GM23338 (cell line): Measurements from ENCODE around the gene DYSF. TPM values are rescaled to one million over a fixed set of nuclear protein-coding genes. Genes with fewer than 3 reads are reported as not detected.

Experiments
- ATAC-seq: fragments of 200-7000 bp; cut with Tn5 transposase; 3 replicates; pipeline ENCODE4 v1.9.1; 2020
- DNase-seq: peaks from one replicate; pipeline ENCODE4 v3.0.0-alpha.2; 2015; ENCODE audit warnings: low spot score
- H2AFZ ChIP-seq: fragments of 200-600 bp; sonication (generic); 2 replicates; pipeline ENCODE4 v1.8.0; 2016; ENCODE audit warnings: antibody characterized with exemption, mild to moderate bottlenecking, moderate library complexity
- H3F3A ChIP-seq: fragments of 200-600 bp; sonication (generic); replicated peaks from 2 replicates; pipeline ENCODE4 v1.8.0; 2017; ENCODE audit warnings: antibody characterized with exemption, mixed run types, low read depth
- H3K27ac ChIP-seq: fragments of 200-600 bp; sonication (generic); 2 replicates; pipeline ENCODE4 v1.6.1; 2016; ENCODE audit warnings: low read depth
- H3K27me3 ChIP-seq: fragments of 200-600 bp; sonication (generic); 2 replicates; pipeline ENCODE4 v1.8.0; 2016; ENCODE audit warnings: mild to moderate bottlenecking, mixed run types, moderate library complexity; ENCODE audit not compliant: insufficient read depth
- H3K36me3 ChIP-seq: fragments of 200-600 bp; sonication (generic); 2 replicates; pipeline ENCODE4 v1.8.0; 2016; ENCODE audit warnings: mild to moderate bottlenecking; ENCODE audit not compliant: insufficient read depth
- H3K4me1 ChIP-seq: fragments of 200-600 bp; sonication (generic); 2 replicates; pipeline ENCODE4 v1.8.0; 2016; ENCODE audit warnings: mild to moderate bottlenecking, moderate library complexity; ENCODE audit not compliant: insufficient read depth
- H3K4me2 ChIP-seq: fragments of 200-600 bp; sonication (generic); 2 replicates; pipeline ENCODE4 v1.7.1; 2017; ENCODE audit warnings: mixed run types
- H3K4me3 ChIP-seq: fragments of 200-600 bp; sonication (generic); 2 replicates; pipeline ENCODE4 v1.6.1; 2016; ENCODE audit warnings: mixed run types
- H3K79me2 ChIP-seq: fragments of 200-600 bp; sonication (generic); replicated peaks from 2 replicates; pipeline ENCODE4 v1.8.0; 2017; ENCODE audit warnings: mild to moderate bottlenecking; ENCODE audit not compliant: insufficient read depth
- H3K9me2 ChIP-seq: fragments of 200-600 bp; sonication (generic); 2 replicates; pipeline ENCODE4 v1.8.0; 2017; ENCODE audit not compliant: insufficient read depth
- H4K20me1 ChIP-seq: fragments of 200-600 bp; sonication (generic); replicated peaks from 2 replicates; pipeline ENCODE4 v1.8.0; 2017; ENCODE audit warnings: mild to moderate bottlenecking; ENCODE audit not compliant: insufficient read depth
- H3K27ac Mint-ChIP-seq: 2 replicates; pipeline ENCODE4 v1.8.0; 2020; ENCODE audit warnings: inconsistent platforms, mild to moderate bottlenecking, moderate library complexity, mixed read lengths
- H3K27me3 Mint-ChIP-seq: 3 replicates; pipeline ENCODE4 v1.8.0; 2022; ENCODE audit warnings: low read depth, mild to moderate bottlenecking, moderate library complexity, mixed read lengths, inconsistent platforms; ENCODE audit not compliant: insufficient read depth, poor library complexity
- H3K36me3 Mint-ChIP-seq: 3 replicates; pipeline ENCODE4 v1.8.0; 2021; ENCODE audit warnings: low read depth, mild to moderate bottlenecking, inconsistent platforms, moderate library complexity, mixed read lengths
- H3K4me1 Mint-ChIP-seq: 3 replicates; pipeline ENCODE4 v1.8.0; 2020; ENCODE audit warnings: mild to moderate bottlenecking, inconsistent platforms, mixed read lengths
- H3K4me3 Mint-ChIP-seq: 3 replicates; pipeline ENCODE4 v1.8.0; 2021; ENCODE audit warnings: moderate library complexity, mild to moderate bottlenecking, inconsistent platforms, mixed read lengths
- H3K9me3 Mint-ChIP-seq: 3 replicates; pipeline ENCODE4 v1.8.0; 2020; ENCODE audit warnings: moderate library complexity, mild to moderate bottlenecking, inconsistent platforms, mixed read lengths
- EZH2 ChIP-seq: fragments of 200-600 bp; sonication (generic); IDR thresholded peaks from one replicate; pipeline ENCODE4 v1.8.0; 2017; ENCODE audit warnings: antibody characterized with exemption, mild to moderate bottlenecking, low read depth; ENCODE audit not compliant: unreplicated experiment
- EZH2phosphoT487 ChIP-seq: fragments of 200-600 bp; sonication (generic); IDR thresholded peaks from one replicate; pipeline ENCODE4 v1.8.1; 2018; ENCODE audit warnings: antibody characterized with exemption; ENCODE audit not compliant: unreplicated experiment
- JUNB ChIP-seq: IDR thresholded peaks from one replicate; pipeline ENCODE4 v1.6.1; 2016; ENCODE audit warnings: antibody characterized with exemption; ENCODE audit not compliant: unreplicated experiment
- NANOG ChIP-seq: IDR thresholded peaks from 2 replicates; pipeline ENCODE4 v1.6.1; 2016; ENCODE audit warnings: antibody characterized with exemption, borderline replicate concordance
- POLR2AphosphoS5 ChIP-seq: IDR thresholded peaks from 2 replicates; pipeline ENCODE4 v1.6.1; 2016; ENCODE audit warnings: antibody characterized with exemption, low read depth
- STAT1 ChIP-seq: IDR thresholded peaks from one replicate; pipeline ENCODE4 v1.6.1; 2016; ENCODE audit warnings: antibody characterized with exemption; ENCODE audit not compliant: unreplicated experiment
- ZNF114 ChIP-seq: fragments of 250-450 bp; sonication (Bioruptor Pico); IDR thresholded peaks from 2 replicates; pipeline ENCODE4 v1.5.0; 2020; ENCODE audit warnings: mild to moderate bottlenecking, moderate library complexity
- ZNF331 ChIP-seq: fragments of 250-450 bp; sonication (Bioruptor Pico); IDR thresholded peaks from 2 replicates; pipeline ENCODE4 v1.5.0; 2020; ENCODE audit warnings: low read depth, mild to moderate bottlenecking, moderate library complexity
- polyA plus RNA-seq: library from polyadenylated mRNA; unstranded; fragments of >200 nt; fragmentation: Nextera tagmentation; extraction: Ambion mirVana; gene quantifications from 2 replicates; pipeline ENCODE4 v1.2.1, GENCODE V29; 2016
- total RNA-seq: library from RNA; depleted of rRNA; stranded (reverse); fragments of >200 nt; shearing (Covaris generic); gene quantifications from 2 replicates; pipeline ENCODE4 v1.2.3, GENCODE V29; 2014
- TF ChIP-seq, protein P1 (sequence below): IDR thresholded peaks from one replicate; pipeline ENCODE4 v1.6.1; 2018; ENCODE audit warnings: antibody characterized with exemption; ENCODE audit not compliant: unreplicated experiment
- TF ChIP-seq, protein P2 (sequence below): IDR thresholded peaks from 2 replicates; pipeline ENCODE4 v1.6.1; 2016; ENCODE audit warnings: antibody characterized with exemption
- TF ChIP-seq, protein P3 (sequence below), 2 experiments: fragments of 200-600 bp in 1 of 2; sonication (generic) in 1 of 2; conservative IDR thresholded peaks; 2 replicates each; pipeline versions ENCODE4 v1.5.1 to v1.6.1; 2016 to 2017; ENCODE audit warnings: antibody characterized with exemption in 2 of 2, low read depth in 2 of 2, mild to moderate bottlenecking in 2 of 2, moderate library complexity in 1 of 2

Gene DYSF
- total and polyA plus RNA-seq, 2 experiments from 2014 or later, result 7.3 to 21.3 TPM

DNA sequence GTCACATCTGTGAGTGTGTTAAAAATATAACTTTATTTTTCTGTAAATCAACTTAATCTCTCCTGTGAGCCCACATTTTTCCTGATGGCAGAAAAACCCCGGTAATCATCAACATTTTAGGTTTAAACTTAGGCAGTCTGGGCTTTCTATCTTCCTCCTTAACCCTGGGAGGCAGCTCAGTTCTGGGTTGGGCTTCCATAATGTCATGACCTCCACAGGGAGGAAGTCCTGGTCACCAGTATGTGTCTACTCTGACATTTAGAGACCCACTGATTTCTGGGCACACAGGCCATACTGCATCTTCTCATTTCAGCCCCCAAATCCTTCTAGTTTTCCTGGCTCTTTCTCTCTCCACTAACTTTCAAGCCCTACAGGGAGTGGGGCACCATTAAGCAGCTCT is 181.2 kb downstream of the DYSF start (continued):
- TF ChIP-seq, protein P1, sequence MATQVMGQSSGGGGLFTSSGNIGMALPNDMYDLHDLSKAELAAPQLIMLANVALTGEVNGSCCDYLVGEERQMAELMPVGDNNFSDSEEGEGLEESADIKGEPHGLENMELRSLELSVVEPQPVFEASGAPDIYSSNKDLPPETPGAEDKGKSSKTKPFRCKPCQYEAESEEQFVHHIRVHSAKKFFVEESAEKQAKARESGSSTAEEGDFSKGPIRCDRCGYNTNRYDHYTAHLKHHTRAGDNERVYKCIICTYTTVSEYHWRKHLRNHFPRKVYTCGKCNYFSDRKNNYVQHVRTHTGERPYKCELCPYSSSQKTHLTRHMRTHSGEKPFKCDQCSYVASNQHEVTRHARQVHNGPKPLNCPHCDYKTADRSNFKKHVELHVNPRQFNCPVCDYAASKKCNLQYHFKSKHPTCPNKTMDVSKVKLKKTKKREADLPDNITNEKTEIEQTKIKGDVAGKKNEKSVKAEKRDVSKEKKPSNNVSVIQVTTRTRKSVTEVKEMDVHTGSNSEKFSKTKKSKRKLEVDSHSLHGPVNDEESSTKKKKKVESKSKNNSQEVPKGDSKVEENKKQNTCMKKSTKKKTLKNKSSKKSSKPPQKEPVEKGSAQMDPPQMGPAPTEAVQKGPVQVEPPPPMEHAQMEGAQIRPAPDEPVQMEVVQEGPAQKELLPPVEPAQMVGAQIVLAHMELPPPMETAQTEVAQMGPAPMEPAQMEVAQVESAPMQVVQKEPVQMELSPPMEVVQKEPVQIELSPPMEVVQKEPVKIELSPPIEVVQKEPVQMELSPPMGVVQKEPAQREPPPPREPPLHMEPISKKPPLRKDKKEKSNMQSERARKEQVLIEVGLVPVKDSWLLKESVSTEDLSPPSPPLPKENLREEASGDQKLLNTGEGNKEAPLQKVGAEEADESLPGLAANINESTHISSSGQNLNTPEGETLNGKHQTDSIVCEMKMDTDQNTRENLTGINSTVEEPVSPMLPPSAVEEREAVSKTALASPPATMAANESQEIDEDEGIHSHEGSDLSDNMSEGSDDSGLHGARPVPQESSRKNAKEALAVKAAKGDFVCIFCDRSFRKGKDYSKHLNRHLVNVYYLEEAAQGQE, result no peak
- TF ChIP-seq STAT1, result no peak
- TF ChIP-seq ZNF331 (CRISPR knock-in tag), result no peak
- no peak for TF ChIP-seq EZH2phosphoT487
- TF ChIP-seq, protein P2, sequence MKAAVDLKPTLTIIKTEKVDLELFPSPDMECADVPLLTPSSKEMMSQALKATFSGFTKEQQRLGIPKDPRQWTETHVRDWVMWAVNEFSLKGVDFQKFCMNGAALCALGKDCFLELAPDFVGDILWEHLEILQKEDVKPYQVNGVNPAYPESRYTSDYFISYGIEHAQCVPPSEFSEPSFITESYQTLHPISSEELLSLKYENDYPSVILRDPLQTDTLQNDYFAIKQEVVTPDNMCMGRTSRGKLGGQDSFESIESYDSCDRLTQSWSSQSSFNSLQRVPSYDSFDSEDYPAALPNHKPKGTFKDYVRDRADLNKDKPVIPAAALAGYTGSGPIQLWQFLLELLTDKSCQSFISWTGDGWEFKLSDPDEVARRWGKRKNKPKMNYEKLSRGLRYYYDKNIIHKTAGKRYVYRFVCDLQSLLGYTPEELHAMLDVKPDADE, result no peak
- TF ChIP-seq, protein P3, sequence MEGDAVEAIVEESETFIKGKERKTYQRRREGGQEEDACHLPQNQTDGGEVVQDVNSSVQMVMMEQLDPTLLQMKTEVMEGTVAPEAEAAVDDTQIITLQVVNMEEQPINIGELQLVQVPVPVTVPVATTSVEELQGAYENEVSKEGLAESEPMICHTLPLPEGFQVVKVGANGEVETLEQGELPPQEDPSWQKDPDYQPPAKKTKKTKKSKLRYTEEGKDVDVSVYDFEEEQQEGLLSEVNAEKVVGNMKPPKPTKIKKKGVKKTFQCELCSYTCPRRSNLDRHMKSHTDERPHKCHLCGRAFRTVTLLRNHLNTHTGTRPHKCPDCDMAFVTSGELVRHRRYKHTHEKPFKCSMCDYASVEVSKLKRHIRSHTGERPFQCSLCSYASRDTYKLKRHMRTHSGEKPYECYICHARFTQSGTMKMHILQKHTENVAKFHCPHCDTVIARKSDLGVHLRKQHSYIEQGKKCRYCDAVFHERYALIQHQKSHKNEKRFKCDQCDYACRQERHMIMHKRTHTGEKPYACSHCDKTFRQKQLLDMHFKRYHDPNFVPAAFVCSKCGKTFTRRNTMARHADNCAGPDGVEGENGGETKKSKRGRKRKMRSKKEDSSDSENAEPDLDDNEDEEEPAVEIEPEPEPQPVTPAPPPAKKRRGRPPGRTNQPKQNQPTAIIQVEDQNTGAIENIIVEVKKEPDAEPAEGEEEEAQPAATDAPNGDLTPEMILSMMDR (conservative IDR thresholded peaks at IDR 0.05; ENCODE audit: low read depth in 2 of 2), result no peak
- no peak for TF ChIP-seq JUNB
- no peak for TF ChIP-seq EZH2
- TF ChIP-seq POLR2AphosphoS5, result no peak
- no peak for TF ChIP-seq ZNF114 (CRISPR knock-in tag)

DNA sequence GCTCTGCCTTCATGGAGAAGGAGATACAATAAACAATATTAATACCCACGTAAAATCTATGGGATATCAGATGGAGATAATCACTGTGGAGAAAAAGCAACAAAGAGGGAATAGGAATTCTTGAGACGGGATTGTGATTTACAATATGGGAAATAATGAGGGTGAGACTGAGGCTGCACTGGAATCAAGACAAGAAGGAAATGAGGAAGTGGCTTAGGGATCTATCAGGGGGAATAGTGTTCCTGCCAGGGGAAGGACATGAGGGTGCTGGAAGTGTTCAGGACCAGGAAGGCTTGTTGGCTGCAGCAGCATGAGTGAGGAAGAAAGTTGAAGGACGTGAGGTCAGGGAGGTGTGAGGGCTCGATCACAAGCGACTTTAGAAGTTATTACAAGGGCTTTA is 182.4 kb downstream of the DYSF start:
- DNase-seq (no peak), ATAC-seq (no peak)
- no peaks in the 10 kb centered on the region for H3K79me2 ChIP-seq
- H3K27ac Mint-ChIP-seq, result no peak overlapping the region
- H3K4me3 Mint-ChIP-seq, result no peak overlapping the region
- no peak overlapping the region for H3K4me2 ChIP-seq
- no peak overlapping the region for H2AFZ ChIP-seq
- peaks cover 2% of the 10 kb centered on the region for H3K27me3 Mint-ChIP-seq
- no peaks in the 10 kb centered on the region for H4K20me1 ChIP-seq
- H3F3A ChIP-seq, result no peaks in the 10 kb centered on the region
- 0 out of 2 replicates have a peak, but pooled peaks cover 3% of the 10 kb centered on the region for H3K9me2 ChIP-seq
- H3K27ac ChIP-seq, result no peak overlapping the region
- no peak overlapping the region for H3K4me3 ChIP-seq
- no peaks in the 10 kb centered on the region for H3K27me3 ChIP-seq
- peaks cover 10% of the 10 kb centered on the region for H3K4me1 Mint-ChIP-seq
- no peaks in the 10 kb centered on the region for H3K36me3 Mint-ChIP-seq
- H3K4me1 ChIP-seq, result no peaks in the 10 kb centered on the region
- no peaks in the 10 kb centered on the region for H3K36me3 ChIP-seq
- H3K9me3 Mint-ChIP-seq, result no peaks in the 10 kb centered on the region
- TF ChIP-seq NANOG, result no peak
- TF ChIP-seq, protein P3 (conservative IDR thresholded peaks at IDR 0.05; ENCODE audit: low read depth in 2 of 2), result no peak
- no peak for TF ChIP-seq STAT1
